C4-2B (cell line): ENCODE results near the gene YJEFN3.

Experiments
- CTCF ChIP-seq: fragments of 450-650 bp; conservative IDR thresholded peaks from 2 replicates; pipeline ENCODE4 v1.5.1; 2017; ENCODE audit warnings: mild to moderate bottlenecking
- ZFX ChIP-seq: fragments of 450-650 bp; IDR thresholded peaks from 2 replicates; pipeline ENCODE4 v1.6.1; 2017

DNA sequence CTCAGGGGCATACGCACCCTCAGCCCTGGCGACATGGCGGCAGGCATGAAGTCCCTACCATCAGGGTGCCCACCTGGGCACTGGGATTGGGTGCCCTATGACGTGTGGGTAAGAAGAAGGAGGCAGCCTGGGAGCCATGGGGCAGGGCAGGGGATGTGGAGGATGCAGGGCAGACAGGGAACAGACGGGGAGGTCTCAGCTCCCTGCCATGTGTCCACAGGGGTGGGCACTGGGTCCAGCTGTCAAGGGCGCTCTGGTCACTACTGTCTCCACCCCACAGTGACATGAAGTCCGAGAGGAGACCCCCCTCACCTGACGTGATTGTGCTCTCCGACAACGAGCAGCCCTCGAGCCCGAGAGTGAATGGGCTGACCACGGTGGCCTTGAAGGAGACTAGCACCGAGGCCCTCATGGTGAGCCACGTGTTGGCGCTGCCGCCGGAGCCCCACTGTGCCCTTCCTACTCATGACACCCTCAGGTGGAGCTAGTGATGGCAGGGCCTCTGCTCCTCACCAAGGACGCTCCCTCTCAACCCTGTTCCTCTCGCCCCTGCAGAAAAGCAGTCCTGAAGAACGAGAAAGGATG lies 36.6 kb upstream of the YJEFN3 start:
- no peak for TF ChIP-seq CTCF
- TF ChIP-seq ZFX = no peak
